Mucosa of gallbladder (tissue), 1 donor: Measurements from ENCODE around the gene KLF12. TPM values are rescaled to one million over a fixed set of nuclear protein-coding genes. Genes with fewer than 3 reads are reported as not detected.

Experiments used
- DNase-seq: peaks from one replicate; pipeline ENCODE4 v3.0.0-alpha.2; 2020; ENCODE audit warnings: low spot score
- total RNA-seq: library from RNA; stranded (reverse); gene quantifications from one replicate; pipeline ENCODE4 v1.2.1, GENCODE V29; 2021
- donor health status: DM: no; HTN: no; CAD: no.

The KLF12 gene
- total RNA-seq, 1 donor from 2014 or later, result 6.7 TPM

DNA sequence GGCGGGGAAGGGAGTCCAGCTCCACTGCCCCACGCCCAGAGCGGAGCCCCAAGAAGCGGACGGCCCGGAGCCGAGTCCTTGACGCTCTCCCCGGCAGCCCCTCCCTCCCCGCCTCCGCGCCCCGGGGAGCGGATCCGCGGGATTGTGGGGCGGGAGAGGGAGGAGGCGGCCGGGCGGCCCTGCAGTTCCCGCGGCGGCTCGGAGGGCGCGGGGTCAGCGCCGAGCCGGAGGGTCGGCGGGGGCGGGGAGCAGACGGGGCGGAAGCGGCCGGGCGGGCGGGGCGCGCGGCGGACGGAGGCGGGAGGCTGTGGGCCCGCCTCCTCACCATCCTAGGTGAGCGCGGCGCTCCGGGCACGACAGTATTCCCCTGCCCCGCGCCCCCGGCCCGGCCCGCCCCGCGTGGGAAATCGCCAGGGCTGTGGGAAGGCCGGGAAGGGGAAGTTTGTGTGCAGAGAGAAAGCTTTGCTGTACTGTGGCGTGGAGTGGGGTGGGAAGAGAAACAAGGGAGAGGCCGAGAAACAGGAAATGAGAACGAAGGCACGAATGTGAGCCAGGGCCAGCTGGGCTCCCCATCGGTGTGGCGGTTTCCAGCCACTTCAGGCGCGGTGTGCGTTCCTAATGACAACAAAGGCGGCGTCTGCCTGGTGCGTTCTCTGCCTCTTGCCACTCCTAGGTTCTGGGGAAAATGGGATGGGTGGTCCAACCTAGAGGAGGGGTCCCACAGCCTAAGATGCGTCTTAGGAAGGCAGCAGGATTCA, 1.3 kb upstream of the KLF12 start:
- DNase-seq, result peak; percentile 37

DNA sequence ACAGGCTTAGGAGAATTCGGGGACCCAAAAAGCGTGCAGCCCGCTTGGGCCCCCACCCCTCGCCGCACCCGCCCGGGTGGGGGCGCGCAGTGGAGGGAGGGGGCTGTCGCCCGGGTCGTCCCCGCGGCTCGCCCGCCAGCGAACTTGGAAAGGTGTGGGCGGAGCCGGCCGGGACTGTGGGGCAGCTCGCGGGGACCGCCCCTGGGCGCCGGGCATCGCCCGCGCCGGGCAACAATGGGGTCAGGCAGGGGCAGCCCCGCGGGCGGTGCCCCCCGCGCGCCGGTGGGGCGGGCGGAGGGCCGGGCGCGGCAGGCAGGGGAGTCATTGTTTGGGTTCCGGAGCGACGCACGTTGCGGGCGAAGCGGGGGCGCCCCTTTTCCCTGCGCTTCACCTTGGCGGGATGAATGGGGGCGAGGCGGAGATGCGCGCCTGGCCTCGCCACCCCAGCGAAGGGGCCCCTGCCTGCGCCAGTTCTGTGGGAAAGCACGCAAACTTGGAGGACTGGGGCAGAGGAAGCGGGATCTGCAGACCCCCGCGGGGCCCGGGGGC, 647 bp upstream of the KLF12 start:
- DNase-seq, result no peak

DNA sequence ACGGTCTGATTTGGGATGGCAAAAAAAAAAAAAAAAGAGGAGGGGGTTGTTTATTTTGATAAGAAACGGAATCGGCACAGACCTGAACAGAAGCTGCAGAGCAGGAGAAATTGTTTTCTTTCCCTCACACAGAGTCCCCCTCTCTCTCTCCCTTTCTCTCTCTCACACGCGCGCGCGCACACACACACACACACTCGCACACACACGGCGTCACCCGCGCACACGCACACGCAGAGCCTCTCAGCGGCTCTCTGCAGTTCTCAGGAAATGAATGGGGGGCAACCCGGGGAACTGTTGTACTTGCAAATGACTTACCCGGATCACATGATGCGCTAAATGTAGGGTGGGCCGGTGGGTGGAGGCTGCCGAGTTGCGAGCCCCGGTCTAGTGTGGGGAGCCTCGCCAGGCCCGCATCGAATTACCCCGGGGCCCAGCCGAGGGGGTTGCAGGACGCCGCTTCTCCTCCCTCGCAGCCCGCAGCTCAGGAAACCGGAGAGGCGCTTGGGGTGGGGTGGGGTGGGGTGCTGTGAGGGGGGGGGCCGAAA, 475 bp downstream of the KLF12 start:
- peak; percentile 83 for DNase-seq

DNA sequence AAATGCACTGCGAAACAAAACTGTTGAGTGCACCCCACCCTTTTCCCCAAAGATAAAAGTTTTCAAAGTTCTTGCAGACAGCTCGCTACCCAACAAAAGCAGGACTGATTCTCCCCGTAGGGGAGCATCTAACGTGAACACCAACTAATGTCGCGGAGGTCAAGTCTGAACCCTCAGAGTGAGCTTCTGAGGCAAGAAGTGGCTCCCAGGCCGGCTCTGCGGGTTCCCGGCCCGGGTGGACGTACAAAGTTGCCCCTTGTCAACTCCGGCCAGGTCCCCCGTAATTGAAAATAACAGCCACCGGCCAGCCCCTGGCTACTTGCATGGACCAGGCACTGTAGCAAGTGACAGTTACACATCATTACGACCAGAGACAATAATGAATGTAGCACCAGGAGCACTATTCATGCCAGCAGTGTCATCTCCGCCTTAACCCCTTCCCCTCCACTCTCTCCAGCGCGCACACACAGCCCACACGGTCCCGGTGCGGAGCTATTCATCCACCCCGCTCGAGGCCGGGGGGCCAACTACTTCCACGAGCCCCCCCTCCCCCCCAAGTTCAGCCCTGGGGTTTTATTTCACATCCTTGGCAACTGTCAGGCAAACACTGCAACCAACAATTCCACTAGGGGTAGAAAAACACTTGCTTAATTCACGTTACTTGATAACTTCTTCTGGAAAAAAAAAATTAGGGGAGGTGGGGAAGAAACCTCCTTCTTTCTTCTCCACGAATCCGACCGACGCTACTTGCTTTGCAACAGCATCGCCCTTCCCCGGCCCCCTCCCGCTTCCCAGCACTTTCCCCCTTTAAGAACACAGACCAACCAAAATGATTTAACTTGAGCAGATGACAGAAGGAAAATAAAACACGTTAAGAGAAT, 1.2 kb downstream of the KLF12 start:
- DNase-seq, result no peak

DNA sequence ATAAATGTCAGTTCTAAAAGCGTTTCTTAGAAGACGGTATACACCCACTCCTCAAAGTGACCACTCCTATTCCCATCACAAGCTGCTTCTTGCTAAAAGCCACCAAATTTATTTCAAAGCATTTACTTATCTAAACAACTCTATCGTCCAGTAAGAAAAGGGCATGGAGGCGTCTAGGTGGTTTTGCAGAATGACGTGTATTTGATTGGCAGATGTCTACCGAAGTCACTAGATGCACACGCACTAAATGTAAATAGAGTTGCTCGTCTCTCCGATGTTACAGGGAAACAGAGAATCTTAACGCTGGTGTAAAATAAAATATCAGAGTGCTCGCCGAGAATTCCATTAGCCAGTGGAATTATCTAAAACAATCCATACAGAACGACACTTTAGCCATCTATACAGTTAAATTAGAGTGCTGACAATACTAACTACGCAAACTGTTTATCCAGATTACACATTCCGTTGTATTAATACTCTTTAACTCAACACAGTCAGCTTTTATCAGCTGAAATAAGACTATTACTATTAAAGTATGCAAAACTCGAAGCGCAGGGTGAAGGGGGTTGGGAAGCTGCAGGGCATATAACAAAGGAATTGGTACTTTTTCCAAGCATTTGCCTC, 1.9 kb downstream of the KLF12 start:
- DNase-seq, result no peak

DNA sequence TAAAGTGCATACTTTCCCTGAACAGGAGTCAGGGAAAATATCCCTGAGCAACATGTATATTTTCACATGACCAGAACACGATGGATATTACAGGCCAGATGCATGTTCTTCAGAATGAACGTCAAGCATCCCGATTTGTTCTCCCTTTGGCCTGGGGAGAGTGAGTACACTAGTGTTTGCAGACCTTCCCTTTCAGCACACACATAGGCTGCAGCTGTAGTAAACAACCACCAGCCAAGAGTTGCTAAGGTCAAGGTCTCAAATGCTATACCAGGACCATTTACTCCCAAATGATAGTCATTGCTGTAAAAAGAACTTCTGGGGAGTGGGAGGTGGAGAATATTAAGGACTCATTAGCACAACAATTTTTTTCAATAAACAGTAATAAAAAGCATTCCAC, 3.0 kb downstream of the KLF12 start:
- DNase-seq, result no peak

DNA sequence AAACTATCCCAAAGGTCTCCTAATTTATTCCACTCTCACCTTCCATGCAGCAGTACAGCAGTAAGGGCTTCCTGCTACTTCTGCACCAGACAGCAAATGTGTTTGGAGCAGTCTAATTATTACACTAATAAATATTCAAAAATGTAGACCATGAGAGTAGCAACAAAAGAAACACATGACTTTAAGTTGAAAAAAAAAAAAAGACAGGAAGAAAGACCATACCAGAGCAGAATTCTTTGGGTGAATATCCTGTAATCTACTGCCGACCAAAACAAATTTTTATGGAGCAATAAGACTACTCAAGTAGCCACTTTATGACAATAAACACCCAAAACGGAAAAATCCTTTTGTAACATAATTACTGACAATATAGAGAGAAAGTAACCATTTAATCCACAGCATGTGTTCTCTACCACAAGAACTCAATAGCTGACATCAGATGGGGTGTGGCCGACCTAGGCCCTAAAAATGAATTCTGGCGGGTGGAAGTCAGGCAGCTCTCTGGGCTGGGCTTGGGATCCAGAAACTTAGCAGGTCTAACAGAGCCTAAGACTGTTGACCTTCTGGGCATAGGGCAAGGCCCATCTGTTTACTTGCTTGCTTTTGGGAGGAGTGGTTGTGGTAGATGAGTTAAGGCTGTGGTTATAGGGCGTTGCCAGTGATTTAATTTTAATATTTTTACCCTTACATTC, 4.6 kb downstream of the KLF12 start:
- no peak for DNase-seq

DNA sequence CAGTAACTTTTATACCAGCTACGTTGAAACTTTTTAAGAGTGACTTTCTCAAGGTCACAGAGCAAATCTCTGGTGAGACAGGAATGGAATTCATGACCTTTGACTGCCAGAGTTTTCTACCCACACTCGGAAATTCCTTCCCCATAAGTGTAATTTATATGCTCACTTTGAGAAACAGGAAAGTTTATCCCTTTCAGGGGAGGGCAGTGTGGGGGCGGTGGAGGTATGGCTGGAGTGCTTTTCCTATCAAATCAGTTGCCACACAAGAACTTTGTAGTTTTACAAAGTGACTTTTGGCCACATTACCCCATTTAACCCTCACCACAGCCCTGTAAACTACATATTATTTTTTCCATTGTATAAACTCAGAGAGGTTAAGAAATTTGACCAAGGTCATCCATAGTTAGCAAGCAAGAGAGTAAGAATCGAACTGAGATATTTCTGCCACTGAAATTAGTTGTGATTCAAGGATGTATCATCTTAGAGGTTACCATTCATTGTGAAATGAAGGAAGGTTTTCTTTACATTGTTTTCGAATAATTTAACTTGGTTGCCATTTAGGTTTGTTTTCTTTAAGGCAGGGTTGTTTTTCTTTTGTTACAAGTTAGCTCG, 5.9 kb downstream of the KLF12 start:
- no peak for DNase-seq

DNA sequence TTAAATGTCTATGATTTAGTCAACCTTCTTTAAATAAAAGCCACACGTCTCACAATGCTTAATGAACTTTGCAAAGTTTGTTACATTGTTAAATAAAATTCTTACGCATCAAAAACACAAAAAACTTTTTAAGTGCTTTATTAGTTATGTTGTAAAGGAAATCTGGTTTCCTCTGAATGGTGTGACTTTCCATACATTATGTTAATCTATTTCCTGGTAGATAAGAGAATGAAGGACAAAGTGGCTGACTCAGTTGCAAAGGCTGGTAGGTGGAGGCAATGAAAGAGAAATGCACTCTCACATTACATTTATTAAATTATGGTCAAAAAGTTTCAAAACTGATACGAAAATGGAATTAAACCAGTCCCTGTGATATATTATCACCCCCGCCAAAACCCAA, 15.9 kb downstream of the KLF12 start:
- DNase-seq, result no peak

DNA sequence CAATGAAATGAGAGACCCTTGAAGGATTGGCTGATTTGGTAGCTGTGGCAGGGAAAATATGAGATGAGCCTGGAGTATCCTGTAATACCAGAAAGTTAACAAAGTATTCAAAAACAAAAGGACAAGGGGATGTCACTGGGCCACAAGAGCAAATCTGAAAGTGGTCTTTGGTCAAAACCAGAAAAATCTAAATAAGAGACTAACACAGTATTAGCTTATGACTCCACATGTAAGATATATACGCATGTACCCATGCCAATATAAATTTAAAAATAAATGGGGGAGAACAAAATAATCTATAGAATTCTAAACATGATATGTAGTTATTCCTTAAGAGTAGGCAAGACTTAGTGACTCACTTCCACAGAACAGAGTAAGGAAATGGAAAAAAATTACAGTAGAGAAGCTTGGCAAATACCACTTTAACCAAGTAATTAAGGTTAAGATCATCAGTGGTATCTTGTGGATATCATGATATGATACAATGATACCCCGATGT, 16.9 kb downstream of the KLF12 start:
- DNase-seq, result no peak

DNA sequence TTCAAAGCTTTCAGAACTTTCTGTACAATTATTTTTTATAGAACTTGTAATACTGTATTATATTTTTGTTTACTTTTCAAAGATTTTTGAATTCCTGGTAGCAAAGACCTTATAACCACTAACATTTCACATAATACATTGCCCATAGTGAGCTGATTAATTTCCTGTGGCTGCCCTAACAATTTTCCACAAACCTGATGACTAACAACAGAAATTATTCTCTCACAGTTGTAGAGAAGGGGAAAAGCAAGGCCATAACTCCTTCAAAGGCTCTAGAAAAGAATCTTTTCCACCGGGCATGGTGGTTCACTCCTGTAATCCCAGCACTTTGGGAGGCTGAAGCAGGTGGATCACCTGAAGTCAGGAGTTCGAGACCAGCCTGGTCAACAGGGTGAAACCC, 19.1 kb downstream of the KLF12 start:
- DNase-seq, result no peak

DNA sequence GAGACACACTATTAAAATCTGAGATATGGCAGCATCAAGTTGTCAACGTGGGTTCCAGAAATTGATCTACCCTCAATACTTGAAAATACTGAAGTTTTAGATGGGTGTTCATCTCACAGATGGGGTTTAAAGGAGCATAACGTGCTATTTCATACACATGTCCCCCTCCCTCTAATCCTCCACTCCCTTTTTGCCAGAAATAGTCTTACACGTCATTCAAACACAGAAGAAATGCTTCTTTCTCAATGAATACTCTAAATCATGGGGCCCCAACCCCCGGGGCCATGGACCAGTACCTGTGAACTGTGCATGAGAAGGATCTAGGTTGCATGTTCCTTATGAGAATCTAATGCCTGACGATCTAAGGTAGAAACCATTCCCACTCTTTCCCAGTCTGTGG, 19.6 kb downstream of the KLF12 start:
- DNase-seq, result no peak

DNA sequence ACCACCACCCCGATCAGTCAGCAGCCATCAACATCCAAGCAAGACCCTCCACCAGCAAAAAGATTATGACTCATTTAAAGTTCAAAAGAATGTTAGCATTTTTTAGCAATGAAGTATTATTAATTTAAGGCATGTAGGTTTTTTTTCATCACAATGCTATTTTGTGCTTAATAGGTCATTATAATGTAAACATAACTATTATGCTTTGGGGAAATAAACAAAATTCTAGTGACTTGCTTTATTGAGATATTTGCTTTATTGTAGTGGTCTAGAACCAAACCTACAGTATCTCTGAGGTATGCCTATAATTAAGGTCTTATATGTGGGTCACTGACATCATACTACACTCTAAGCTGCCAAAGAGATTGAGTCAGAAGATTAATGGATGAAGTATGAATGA, 20.0 kb downstream of the KLF12 start:
- DNase-seq, result no peak

DNA sequence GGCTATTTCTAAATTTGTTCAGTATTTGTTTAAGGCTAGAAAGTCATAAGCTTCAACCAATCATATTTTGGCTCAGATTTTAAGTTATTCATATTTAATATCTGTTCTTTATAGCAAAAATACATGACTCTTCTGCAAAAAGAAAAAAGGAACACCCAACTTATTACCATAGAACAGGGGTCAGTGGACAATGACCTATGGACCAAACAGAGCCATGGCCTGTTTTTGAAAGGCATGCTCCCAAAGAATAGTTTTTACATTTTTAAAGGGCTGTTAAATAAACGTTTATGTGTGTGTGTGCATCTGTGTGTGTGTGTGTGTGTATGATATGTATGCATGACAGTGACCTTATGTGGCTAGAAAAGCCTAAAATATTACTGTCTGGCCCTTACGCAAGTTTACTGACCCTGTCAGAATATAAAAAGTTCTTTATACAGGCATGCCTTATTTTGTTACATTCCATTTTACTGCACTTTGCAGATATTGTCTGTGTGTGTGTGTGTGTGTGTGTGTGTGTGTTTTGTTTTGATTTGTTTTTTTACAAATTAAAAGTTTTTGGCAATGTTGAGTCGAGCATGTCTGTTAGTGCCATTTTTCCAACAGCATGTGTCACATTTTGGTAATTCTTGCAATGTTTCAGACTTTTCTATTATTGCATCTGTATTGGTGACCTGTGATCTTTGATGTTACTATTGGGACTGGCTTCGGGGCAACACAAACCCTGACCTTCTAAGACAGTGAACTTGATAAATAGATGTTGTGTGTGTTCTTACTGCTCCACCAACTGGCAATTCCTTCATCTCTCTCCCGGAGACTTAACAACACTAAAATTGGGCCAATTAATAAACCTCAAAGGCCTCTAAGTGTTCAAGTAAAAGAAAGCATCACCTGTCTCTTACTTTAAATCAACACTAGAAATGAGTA, 22.0 kb downstream of the KLF12 start:
- DNase-seq, result no peak

DNA sequence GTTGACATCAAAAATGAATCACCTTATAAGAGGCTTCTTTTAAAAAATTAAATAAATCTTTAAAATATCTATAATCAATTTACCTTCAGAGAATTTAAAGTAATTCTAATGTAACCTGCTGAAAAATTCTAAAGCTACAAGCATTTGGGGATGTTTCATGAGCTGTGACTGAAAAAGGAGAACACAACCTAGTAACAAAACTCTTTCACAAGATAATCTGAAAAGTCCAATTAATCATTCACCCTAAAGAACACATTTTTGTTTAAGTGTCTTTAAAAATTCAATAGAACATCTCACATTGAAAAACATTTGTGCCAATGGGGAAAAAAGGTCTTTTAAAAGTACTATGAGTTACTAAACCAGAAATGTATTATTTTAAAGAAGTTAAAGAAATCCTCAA, 22.8 kb downstream of the KLF12 start:
- no peak for DNase-seq

DNA sequence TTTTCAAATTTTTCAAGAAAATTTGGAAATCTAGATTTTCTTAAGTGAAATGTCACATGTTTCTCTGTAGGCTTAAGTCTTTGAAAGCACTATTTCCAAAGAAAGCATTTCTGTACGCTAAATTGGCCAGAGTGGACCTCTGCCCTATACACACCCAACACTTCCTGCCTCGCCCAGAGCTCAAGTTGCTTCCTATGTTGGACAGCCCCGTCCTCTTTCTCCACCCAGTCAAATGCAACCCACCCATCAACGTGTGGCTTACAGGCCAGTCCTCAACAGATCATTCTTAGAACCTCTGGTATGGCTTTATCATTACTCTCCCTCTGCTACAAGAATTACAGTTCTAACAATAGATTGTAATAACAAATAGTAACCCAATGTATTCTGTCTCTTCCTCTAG, 24.2 kb downstream of the KLF12 start:
- no peak for DNase-seq

DNA sequence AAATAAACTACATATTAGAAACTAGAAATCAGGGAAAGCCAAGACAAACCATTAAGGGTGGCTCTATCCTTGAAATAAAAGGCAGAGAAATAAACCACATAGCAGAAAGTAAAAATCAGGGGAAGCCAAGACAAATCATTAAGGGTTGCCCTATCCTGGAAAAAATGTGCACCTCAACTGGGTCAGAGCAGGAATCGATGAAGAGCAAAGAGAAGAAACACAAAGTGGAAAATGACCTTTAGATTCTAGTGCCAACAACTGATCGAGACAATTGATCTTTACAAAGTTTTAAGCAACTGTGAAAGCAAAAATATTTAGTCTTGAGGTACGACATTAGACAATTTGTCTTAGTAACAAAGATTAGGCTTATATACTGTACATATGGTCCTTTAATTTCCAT, 26.6 kb downstream of the KLF12 start:
- no peak for DNase-seq

DNA sequence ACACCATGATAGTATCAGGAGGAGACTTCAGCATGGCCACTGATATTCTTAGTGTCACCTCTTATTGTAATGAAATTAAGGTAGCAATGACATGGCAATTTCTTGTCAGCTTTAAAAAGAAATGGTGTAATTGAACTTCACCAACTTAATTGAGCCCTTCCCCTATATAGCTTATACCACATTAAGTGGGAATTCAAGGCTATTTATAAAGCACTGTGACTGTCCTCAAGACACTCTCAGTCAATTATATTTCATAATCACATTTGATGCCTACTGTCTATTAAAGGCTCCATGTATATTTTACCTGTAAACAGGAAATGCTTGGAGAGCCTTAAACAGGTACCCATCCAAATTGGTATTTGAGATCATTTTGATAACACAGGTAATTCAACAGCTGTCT, 28.3 kb downstream of the KLF12 start:
- DNase-seq, result no peak

DNA sequence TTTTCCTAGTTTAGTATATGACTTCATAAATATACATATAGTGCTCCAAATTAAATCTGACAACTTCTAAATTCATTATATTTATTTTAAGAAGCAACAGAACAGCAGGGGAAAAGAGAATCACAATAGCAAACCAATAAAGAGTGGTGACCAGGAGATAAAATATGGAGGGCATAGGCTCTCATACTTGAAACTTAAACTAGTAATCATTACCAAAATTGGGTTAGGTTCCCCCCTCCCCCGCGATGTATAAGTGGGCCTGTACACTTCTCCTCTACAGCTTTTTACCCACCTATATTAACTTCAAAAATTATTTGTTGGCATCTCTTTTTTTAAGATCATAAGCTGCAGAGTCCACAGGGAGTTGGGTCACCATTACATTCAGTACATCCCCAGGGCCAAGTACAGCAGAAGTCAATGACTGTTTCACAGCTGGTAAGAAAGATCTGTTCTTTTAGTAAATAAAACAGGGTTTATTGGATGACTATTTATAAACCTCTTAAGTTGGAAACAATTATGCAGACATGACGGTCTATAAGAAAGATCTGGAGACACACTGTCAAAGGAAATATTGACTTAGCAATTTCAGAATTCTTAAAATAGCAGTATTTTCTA, 29.4 kb downstream of the KLF12 start:
- no peak for DNase-seq
